Measurements from ENCODE around the gene OR1N2. TPM values are rescaled to one million over a fixed set of nuclear protein-coding genes. Genes with fewer than 3 reads are reported as not detected.

Gene OR1N2
- not detected in 5 replicates for total RNA-seq (2022; extraction: Qiagen RNA extraction; ENCODE audit: low read depth)

DNA sequence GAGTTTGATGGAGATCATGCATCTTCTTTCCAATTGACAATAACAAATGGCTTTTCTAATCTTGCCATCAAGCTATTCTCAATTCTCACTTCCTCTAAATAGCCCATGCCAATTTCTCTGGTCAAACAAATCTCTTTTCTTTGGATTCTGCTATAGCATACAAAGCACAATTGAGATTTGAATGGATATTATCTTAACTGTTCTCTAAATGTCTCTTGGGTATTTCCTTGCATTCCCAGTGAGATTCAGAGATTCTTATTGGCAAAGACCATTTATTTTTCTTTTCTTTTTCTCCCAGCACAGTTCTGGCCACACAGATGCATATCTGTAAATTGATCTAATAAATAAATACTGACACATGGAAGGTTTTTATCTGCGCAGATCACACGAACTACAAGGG lies at the start of gene OR1N2:
OR1N2 (plus strand) TSS at position 301 of the 400 bp plus-strand sequence. CDS start 100 bp downstream, outside the sequence.

DNA sequence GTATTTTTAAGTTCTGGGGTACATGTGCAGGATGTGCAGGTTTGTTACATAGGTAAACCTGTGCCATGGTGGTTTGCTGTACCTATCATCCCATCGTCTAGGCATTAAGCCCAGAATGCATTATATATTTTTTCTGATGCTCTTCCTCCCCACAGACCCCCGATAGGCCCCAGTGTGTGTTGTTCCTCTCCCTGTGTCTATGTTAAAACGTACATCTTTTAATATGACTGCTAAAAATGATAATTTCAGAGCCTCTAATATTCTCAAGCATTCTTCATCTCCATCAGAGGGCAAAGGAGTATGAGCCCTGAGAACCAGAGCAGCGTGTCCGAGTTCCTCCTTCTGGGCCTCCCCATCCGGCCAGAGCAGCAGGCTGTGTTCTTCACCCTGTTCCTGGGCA lies 42.4 kb upstream of the OR1N2 start, which contains the start of gene OR1J2:
OR1J2 (plus strand) TSS at position 301 of the 400 bp plus-strand sequence; CDS start at position 301, 0 bp downstream.

DNA sequence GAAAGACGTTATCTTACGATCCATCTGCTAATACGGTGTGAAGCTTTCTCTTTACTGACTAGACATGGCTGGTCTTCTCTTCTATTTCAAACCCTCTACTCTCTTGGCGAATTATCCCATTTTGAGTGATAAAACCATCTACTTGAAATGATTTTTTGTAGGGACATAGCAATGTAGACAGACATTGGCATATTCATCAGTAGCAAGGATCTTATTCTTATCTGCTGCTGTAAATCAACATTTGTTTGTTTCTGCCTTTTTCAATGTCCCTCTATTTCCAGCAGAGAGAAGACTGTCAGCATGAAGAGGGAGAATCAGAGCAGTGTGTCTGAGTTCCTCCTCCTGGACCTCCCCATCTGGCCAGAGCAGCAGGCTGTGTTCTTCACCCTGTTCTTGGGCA lies 34.1 kb upstream of the OR1N2 start, which contains the start of gene OR1J4:
OR1J4 (plus strand) TSS at position 301 of the 400 bp plus-strand sequence; CDS start at position 301, 0 bp downstream.

DNA sequence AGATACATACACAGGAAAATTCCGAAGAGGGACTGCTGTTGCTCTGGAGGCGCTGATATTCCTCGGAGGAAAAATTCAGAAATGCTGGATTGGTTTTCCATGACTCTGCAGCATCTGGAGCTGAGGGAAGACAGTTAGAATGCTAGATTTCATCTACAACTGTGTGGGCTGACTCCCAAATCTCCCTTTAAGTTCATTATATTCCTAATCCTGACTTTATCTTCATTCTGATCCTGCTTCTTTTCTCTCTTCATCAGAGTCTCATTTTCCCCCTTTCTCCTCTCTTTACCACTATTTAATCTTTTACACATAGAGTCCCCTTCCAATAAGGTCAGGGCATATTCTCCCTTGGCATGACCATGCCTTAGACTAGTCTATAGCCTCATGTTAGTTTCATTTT lies 25.7 kb upstream of the OR1N2 start, which contains the start of gene OR1N1:
OR1N1 (minus strand) TSS at position 101 of the 400 bp plus-strand sequence; CDS start at position 101, 0 bp downstream.

GRCh38 chr9:122583284-122583683 lies 30.4 kb downstream of the OR1N2 start, which contains the start of gene OR1L8:
Gene OR1L8 (minus strand): TSS chr9:122583384. CDS start chr9:122568477, 14,907 bp downstream.

Other genes with a start within 250 kb of the OR1N2 start
- gene PTGS1, start 182.1 kb upstream of the OR1N2 start, total RNA-seq (2022; extraction: Qiagen RNA extraction; ENCODE audit: low read depth), result 1.3 to 1.6 TPM (median 1.6 TPM) in 5 replicates
- not detected in 5 replicates for gene OR1J1, start 75.2 kb upstream of the OR1N2 start, total RNA-seq (2022; extraction: Qiagen RNA extraction; ENCODE audit: low read depth)
- not detected in 5 replicates for gene OR1J2, start 42.3 kb upstream of the OR1N2 start, total RNA-seq (2022; extraction: Qiagen RNA extraction; ENCODE audit: low read depth)
- gene OR1J4, start 34.0 kb upstream of the OR1N2 start, total RNA-seq (2022; extraction: Qiagen RNA extraction; ENCODE audit: low read depth), result not detected in 5 replicates
- not detected in 5 replicates for gene OR1N1, start 25.8 kb upstream of the OR1N2 start, total RNA-seq (2022; extraction: Qiagen RNA extraction; ENCODE audit: low read depth)
- not detected in 5 replicates for gene OR1L8, start 30.3 kb downstream of the OR1N2 start, total RNA-seq (2022; extraction: Qiagen RNA extraction; ENCODE audit: low read depth)
- gene OR1Q1, start 61.6 kb downstream of the OR1N2 start, total RNA-seq (2022; extraction: Qiagen RNA extraction; ENCODE audit: low read depth), result 0.15 TPM in 1 of 5 replicates, not detected in the others
- gene OR1B1, start 104.5 kb downstream of the OR1N2 start, total RNA-seq (2022; extraction: Qiagen RNA extraction; ENCODE audit: low read depth), result not detected in 5 replicates
- gene OR1L1, start 108.6 kb downstream of the OR1N2 start, total RNA-seq (2022; extraction: Qiagen RNA extraction; ENCODE audit: low read depth), result not detected in 5 replicates
- not detected in 5 replicates for gene OR1L3, start 122.0 kb downstream of the OR1N2 start, total RNA-seq (2022; extraction: Qiagen RNA extraction; ENCODE audit: low read depth)
- gene OR1L4, start 170.9 kb downstream of the OR1N2 start, total RNA-seq (2022; extraction: Qiagen RNA extraction; ENCODE audit: low read depth), result not detected in 5 replicates
- not detected in 5 replicates for gene OR1L6, start 189.2 kb downstream of the OR1N2 start, total RNA-seq (2022; extraction: Qiagen RNA extraction; ENCODE audit: low read depth)
- gene OR5C1, start 235.8 kb downstream of the OR1N2 start, total RNA-seq (2022; extraction: Qiagen RNA extraction; ENCODE audit: low read depth), result not detected in 5 replicates
- not detected in 5 replicates for gene OR1K1, start 247.0 kb downstream of the OR1N2 start, total RNA-seq (2022; extraction: Qiagen RNA extraction; ENCODE audit: low read depth)